ENCODE results near the gene PRUNE2.

PRUNE2 gene

GRCh38 chr9:76897804-76898525, 7.9 kb downstream of the PRUNE2 start:
- DNase-seq, result no peak

DNA sequence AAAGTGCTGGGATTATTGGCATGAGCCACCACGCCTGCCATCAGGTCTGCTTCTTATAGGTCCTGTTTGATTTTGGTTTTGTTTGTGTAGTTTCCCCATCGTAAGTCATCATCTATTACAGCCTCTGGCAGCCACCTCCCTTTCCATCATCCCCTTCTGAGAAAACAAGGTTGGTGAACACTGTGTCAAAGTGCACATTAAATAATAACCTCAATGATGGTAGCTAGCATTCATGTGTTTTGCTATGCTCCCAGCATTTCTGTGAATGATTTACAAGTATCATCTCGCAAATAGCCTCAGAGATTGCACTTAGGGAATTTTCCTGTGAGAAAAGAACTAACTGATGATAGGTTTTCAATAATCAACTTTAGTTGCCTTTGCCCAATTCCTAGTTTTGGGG, 9.9 kb downstream of the PRUNE2 start:
- DNase-seq, result no peak

DNA sequence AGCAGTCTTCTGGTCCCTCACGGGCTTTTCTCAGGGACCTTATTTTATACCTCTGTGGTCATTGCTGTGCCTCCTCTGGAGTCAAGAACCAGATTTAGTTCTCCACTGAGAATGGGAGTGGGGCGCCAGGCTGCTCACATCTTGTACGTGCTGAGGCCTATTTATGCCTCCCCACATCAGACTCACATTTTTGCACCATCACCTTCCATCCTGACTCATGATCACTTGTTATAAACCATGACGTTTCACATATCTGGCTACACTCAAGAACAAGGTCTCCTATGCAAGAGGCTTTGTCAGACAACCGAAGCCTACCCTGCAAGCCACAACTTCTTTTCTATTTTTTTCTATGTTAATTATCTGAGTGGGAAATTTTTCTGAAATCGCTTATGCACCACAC, 10.7 kb downstream of the PRUNE2 start:
- no peak for DNase-seq

DNA sequence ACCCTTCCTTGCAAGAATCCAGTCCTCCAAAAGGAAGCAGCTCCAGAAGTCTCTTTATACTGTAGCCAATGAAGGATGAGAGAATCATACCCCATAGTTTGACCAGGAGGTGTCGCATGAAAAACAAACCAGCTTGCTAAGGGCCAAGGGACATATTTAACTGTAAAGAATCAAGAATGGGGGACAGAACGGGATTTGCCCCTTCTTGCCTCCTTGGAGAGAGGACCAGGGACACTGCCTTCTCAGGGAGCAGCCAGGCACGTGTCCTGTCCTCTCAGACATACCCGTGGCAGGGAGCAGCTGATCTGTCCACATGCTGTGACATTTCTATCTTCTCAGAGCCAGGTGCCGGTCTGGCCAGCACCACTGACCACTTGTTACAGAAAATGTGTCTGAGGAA, 11.7 kb downstream of the PRUNE2 start:
- DNase-seq, result no peak

- no peak for DNase-seq
Observed at GRCh38 chr9:76893395-76893932, 12.4 kb downstream of the PRUNE2 start.

GRCh38 chr9:76891874-76892273, 14.0 kb downstream of the PRUNE2 start:
- peak; percentile 74 for DNase-seq

GRCh38 chr9:76891279-76891678, 14.6 kb downstream of the PRUNE2 start:
- DNase-seq, result no peak

GRCh38 chr9:76887951-76888350, 18.0 kb downstream of the PRUNE2 start:
- no peak for DNase-seq

- no peak for DNase-seq
Observed at GRCh38 chr9:76887003-76887821, 18.7 kb downstream of the PRUNE2 start.

DNA sequence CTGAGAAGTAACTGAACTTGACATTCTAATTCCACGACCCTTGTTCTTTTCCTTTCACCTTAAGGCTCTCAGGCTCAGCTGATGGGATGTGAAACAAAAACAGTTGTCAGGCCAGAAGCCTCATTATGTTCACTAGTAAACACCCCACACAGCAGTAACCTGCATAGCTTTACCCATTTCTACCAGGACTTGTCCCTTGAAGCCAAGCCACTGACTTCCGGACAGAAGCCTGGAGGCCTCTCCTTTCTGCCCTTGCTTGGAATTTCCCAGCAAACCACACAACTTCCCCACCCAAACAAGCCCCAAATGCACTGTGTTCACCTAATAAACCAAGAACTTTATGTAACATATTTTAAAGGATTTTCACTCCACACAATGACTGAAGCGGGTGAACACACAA, 19.6 kb downstream of the PRUNE2 start:
- DNase-seq, result no peak

GRCh38 chr9:76884823-76885222, 21.1 kb downstream of the PRUNE2 start:
- no peak for DNase-seq

DNA sequence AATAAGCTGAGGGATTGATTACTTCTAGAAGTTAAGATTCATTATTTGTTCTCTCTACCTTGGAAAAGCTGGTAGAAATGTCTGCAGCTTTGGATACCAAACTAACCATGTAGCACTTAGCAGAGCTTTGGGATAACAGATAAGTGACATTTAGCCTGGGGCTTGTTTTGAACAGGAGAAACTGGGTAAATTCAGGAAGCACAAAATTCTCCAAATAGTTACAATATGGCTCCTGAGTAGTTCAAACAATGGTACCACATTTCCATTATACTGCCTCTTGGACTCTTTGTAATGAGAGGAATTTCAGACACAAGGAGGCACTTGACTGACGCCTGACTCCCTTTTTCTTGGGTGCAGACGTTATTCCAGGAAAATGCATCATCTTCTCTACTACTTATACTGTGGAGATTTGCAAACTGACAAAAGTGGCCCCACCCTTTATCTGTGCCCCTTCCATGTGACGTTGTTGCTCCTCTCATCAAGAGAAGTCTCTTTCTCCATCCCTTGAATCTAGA, 22.5 kb downstream of the PRUNE2 start:
- no peak for DNase-seq

DNA sequence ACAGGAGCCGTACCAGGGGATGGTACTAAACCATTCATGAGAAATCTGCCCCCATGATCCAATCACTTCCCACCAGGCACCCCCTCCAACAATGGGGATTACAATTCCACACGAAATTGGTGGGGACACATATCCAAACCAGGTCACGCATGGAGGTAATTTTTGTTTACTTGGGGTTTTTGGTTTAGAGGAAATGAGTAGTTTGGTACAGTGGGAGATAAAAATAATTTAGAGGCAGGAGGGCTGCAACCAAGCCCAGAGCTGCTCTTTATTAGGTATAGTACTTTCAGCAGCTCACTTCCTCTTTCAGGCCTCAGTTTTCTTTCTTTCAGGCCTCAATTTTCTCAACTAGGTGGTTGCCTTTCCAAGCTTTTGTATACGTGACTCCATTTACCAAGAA, 23.2 kb downstream of the PRUNE2 start:
- no peak for DNase-seq

GRCh38 chr9:76880210-76880609, 25.7 kb downstream of the PRUNE2 start:
- DNase-seq, result no peak

DNA sequence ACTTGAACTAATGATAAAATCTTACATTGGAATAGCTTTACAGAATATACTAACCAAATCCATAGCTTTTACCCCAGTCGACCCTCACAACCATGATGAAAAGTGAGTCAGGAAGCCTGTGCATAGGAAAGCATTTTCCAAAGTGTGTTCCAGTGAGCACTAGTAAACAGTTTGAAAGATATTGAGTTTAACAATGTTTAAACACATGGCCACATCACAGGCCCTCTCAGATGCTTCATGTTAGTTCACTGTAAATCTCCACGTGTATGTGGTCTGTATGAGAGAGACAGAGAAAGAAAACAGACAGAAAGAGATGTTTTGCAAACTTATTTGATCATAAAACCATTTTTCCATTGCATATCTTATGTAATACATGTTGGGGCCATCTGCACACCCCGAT, 27.0 kb downstream of the PRUNE2 start:
- no peak for DNase-seq

- no peak for DNase-seq
Observed at GRCh38 chr9:76877961-76878360, 28.0 kb downstream of the PRUNE2 start.

DNA sequence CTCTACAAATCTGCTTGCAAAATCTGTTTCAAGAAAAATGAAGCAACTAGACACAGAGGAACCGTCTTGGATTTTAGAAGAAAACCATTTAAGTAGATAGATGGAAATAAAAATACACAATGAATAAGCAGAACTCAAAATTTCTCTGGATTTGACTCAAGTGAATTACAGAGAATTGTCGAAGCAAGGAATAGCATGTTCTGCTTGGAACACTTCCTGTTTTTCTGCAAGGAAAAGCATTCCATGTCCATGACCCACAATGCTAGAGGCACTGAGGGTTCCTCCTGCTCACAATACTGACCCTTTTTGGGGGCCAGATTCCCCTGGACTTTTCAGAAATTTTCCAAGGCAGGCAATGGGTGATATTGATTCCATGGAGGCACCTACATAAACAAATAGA, 29.8 kb downstream of the PRUNE2 start:
- DNase-seq, result no peak

DNA sequence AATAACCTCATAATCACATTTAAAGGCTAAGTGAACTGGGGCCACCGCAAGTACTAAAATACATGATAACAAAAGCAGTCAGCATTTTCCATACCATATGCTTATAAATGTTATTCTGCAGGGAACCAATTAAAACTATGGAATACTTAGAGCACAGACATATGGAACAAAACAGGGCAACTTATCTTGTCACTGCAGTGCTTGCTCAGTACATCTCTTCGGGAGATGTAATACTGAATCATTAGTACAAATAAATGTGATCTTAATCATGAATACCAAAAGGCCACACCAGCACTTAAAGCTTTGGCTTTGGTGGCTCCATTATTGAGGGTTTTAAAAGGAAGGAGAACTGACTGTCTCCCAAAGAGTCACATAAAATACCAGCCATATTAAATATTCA, 32.1 kb downstream of the PRUNE2 start:
- no peak for DNase-seq

DNA sequence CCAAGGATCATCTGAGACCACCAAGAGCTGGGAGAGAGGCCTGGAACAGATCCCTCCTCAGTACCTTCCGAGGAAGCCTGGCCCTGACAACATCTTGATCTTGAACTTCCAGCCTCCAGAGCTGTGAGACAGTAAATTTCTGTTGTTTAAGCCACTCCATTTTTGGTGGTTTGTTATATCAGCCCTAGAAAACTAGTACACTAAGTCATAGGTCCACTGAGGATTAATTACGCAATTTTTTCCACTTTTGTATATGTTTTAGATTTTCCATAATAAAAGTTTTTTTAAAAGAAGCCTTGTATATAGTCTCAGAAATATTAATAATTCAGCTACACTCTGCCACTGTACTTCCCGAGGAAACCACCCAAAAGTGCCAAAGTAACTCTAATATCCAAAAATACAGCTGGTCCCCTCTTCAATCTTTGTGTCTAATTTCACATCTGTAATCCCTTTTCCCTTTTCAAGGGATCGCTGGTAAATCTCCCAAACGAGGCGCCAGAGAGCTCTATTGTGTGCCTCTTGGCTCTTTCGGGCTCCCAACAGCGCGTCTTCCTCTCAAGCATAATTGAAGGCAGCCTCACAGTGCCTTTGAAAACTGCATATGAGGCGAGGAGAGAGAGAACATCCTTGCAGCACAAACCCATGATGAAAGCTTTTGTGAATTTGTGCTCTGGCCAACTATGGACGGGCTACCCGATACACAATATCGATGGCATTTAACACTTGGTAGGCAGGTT, 32.7 kb downstream of the PRUNE2 start:
- DNase-seq, result peak; percentile 37

- peak; percentile 78 for DNase-seq
Observed at GRCh38 chr9:76868897-76869296, 37.0 kb downstream of the PRUNE2 start.

- no peak for DNase-seq
Observed at GRCh38 chr9:76866689-76867088, 39.2 kb downstream of the PRUNE2 start.

GRCh38 chr9:76863832-76864231, 42.1 kb downstream of the PRUNE2 start:
- no peak for DNase-seq

GRCh38 chr9:76859860-76860259, 46.1 kb downstream of the PRUNE2 start:
- no peak for DNase-seq
